Ectodermal cell (in vitro differentiated cells): ENCODE results near the gene SETD1B.

Experiments
- H3K27ac ChIP-seq: 2 replicates; pipeline ENCODE4 v1.7.0; 2013; ENCODE audit warnings: mild to moderate bottlenecking, low read depth, low read length; ENCODE audit not compliant: insufficient read depth, poor library complexity, severe bottlenecking
- H3K27me3 ChIP-seq: 2 replicates; pipeline ENCODE4 v1.7.0; 2013; ENCODE audit warnings: mild to moderate bottlenecking, low read length; ENCODE audit not compliant: insufficient read depth, control insufficient read depth, poor library complexity, severe bottlenecking
- H3K36me3 ChIP-seq: one replicate; pipeline ENCODE4 v1.7.0; 2013; ENCODE audit warnings: low read length; ENCODE audit not compliant: control insufficient read depth, insufficient read depth
- H3K4me1 ChIP-seq: one replicate; pipeline ENCODE4 v1.7.0; 2013; ENCODE audit warnings: low read length; ENCODE audit not compliant: control insufficient read depth, insufficient read depth
- H3K4me3 ChIP-seq: 2 replicates; pipeline ENCODE4 v1.7.0; 2013; ENCODE audit warnings: low read depth, low read length, control low read depth; ENCODE audit not compliant: insufficient read depth
- H3K9me3 ChIP-seq: 2 replicates; pipeline ENCODE4 v1.7.0; 2013; ENCODE audit warnings: mild to moderate bottlenecking, low read length, moderate library complexity; ENCODE audit not compliant: control insufficient read depth
- WGBS, 2 experiments: methylation state at CpG; one replicate each; pipeline ENCODE4 v1.1.7; 2013; ENCODE audit warnings: missing lambda C conversion rate in 2 of 2; 5-methylcytosine and 5-hydroxymethylcytosine counted together

Gene SETD1B

GRCh38 chr12:121827351-121828099, 23.7 kb downstream of the SETD1B start:
- H3K4me1 ChIP-seq = no peaks in the 10 kb centered on the region
- no peaks in the 10 kb centered on the region for H3K27me3 ChIP-seq
- no peak overlapping the region for H3K4me3 ChIP-seq
- H3K9me3 ChIP-seq = no peaks in the 10 kb centered on the region
- peaks cover 23% of the 10 kb centered on the region for H3K36me3 ChIP-seq
- WGBS, 2 experiments = 95% methylated on average over 48 of the region's 48 CpGs
- no peak overlapping the region for H3K27ac ChIP-seq

DNA sequence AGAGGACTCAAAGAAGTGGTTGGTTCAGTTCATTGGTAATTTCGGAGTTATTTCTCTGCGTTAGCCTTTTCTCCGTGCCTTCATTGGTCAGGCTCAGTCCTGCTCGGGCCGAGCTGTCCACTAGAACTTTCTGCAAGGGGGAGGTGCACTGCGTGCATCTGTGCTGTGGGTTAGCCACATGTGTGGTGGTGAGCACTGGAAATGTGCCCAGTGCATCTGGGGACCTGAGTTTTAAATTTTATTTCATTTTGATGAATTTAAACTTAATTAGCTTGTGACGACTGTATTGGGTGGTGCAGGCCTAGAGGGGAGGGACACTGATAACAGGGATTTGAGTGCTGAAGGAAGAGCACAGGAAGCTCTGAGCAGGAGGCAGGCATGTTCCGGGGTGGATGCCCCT, 24.5 kb downstream of the SETD1B start:
- no peaks in the 10 kb centered on the region for H3K27me3 ChIP-seq
- 95 to 98% methylated on average over 8 of the region's 8 CpGs for WGBS, 2 experiments
- H3K4me1 ChIP-seq = no peaks in the 10 kb centered on the region
- no peak overlapping the region for H3K4me3 ChIP-seq
- peaks cover 23% of the 10 kb centered on the region for H3K36me3 ChIP-seq
- no peaks in the 10 kb centered on the region for H3K9me3 ChIP-seq
- H3K27ac ChIP-seq = no peak overlapping the region

DNA sequence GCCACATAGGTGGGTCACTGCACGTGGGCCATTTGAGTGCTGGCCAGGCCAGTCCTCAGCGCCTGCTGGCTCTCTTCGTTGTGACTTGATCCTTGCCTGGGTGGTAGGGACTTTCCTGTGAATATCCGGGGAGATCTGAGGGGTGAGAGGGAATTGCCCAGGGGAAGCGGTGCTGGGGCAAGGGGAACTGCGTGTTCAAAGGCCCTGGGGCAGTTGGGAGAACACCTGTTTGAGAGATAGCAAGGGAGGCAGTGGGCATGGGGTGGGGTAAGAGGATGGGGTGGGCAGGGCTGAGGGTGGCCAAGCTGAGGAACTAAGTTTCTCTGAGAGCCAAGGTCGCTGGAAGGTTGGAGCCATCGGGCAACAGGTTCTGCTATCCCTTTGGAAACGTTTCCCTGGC, 25.0 kb downstream of the SETD1B start:
- Histone ChIP-seq H3K9me3 (no peaks in the 10 kb centered on the region), H3K27ac (no peak overlapping the region), H3K4me3 (no peak overlapping the region), H3K27me3 (no peaks in the 10 kb centered on the region), H3K4me1 (no peaks in the 10 kb centered on the region), H3K36me3 (peaks cover 17% of the 10 kb centered on the region)
- 94 to 96% methylated on average over 9 of the region's 9 CpGs for WGBS, 2 experiments

- Histone ChIP-seq H3K4me1 (no peaks in the 10 kb centered on the region), H3K27me3 (no peaks in the 10 kb centered on the region), H3K36me3 (peaks cover 14% of the 10 kb centered on the region), H3K27ac (no peak overlapping the region), H3K4me3 (no peak overlapping the region), H3K9me3 (no peaks in the 10 kb centered on the region)
- 95 to 97% methylated on average over 6 to 7 of the region's 7 CpGs for WGBS, 2 experiments
Observed at GRCh38 chr12:121829250-121829918, 25.6 kb downstream of the SETD1B start.

DNA sequence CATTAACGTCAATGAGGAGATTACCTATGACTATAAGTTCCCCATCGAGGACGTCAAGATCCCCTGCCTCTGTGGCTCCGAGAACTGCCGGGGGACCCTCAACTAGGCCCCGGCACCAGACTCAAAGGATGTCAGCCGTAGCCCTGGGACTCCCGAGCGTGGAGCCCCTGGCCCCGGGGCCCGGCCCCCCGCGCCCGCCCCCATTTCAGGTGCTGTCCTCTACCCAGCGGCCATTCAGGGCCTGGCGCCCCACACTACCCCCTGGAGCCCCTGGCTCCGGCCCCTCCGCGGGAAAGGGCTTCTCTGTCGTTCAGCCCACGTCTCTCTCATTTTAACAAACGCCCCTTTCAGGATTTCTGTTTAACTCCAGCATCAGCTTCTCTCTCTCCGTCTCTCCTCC, 26.3 kb downstream of the SETD1B start:
- Histone ChIP-seq H3K27ac (no peak overlapping the region), H3K27me3 (no peaks in the 10 kb centered on the region), H3K36me3 (peaks cover 14% of the 10 kb centered on the region), H3K4me1 (no peaks in the 10 kb centered on the region), H3K9me3 (no peaks in the 10 kb centered on the region), H3K4me3 (no peak overlapping the region)
- WGBS, 2 experiments = 94% methylated on average over 23 of the region's 23 CpGs

GRCh38 chr12:121830588-121831265, 26.9 kb downstream of the SETD1B start:
- no peaks in the 10 kb centered on the region for H3K27me3 ChIP-seq
- H3K4me3 ChIP-seq = no peak overlapping the region
- no peaks in the 10 kb centered on the region for H3K4me1 ChIP-seq
- peaks cover 14% of the 10 kb centered on the region for H3K36me3 ChIP-seq
- WGBS, 2 experiments = 94 to 96% methylated on average over 29 of the region's 29 CpGs
- H3K9me3 ChIP-seq = no peaks in the 10 kb centered on the region
- no peak overlapping the region for H3K27ac ChIP-seq

- no peaks in the 10 kb centered on the region for H3K27me3 ChIP-seq
Observed at GRCh38 chr12:121831571-121832245, 27.9 kb downstream of the SETD1B start.

GRCh38 chr12:121837680-121838079, 33.9 kb downstream of the SETD1B start:
- no peaks in the 10 kb centered on the region for H3K4me1 ChIP-seq
- 70 to 80% methylated on average over 4 of the region's 4 CpGs for whole genome bisulfite sequencing, 2 experiments
- no peaks in the 10 kb centered on the region for H3K9me3 ChIP-seq
- H3K36me3 ChIP-seq = no peaks in the 10 kb centered on the region
- H3K27me3 ChIP-seq = no peaks in the 10 kb centered on the region
- H3K4me3 ChIP-seq = no peak overlapping the region
- no peak overlapping the region for H3K27ac ChIP-seq

More at GRCh38 chr12:121831571-121832245, 27.9 kb downstream of the SETD1B start:
- Histone ChIP-seq H3K4me3 (no peak overlapping the region), H3K27ac (no peak overlapping the region), H3K9me3 (no peaks in the 10 kb centered on the region), H3K36me3 (peaks cover 14% of the 10 kb centered on the region), H3K4me1 (no peaks in the 10 kb centered on the region)
- WGBS, 2 experiments = 94 to 96% methylated on average over 19 of the region's 19 CpGs

DNA sequence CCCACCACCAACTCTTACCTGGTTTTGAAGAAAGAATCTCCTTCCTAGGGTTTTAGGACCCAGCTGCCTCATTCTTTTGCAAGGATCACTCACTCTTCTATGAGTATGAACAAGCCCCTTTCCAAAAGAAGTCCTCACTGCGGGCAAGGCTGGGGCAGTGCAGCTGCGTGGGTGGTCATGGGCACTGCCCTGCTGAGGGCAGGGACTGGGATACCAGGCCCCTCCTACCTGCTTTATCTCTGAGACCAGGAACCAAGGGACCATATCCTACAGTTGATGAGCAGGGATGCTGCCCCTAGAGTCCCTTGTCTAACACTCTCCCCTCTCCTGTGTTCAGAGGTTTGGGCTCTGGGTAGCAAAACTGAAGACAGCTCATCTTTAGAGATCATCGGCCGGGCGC, 34.3 kb downstream of the SETD1B start:
- H3K27ac ChIP-seq = no peak overlapping the region
- H3K4me3 ChIP-seq = no peak overlapping the region
- H3K4me1 ChIP-seq = no peaks in the 10 kb centered on the region
- H3K27me3 ChIP-seq = no peaks in the 10 kb centered on the region
- no peaks in the 10 kb centered on the region for H3K9me3 ChIP-seq
- WGBS, 2 experiments = 89 to 92% methylated on average over 5 of the region's 5 CpGs
- no peaks in the 10 kb centered on the region for H3K36me3 ChIP-seq
